ENCODE results near the gene RGMB. TPM values are rescaled to one million over a fixed set of nuclear protein-coding genes. Genes with fewer than 3 reads are reported as not detected.
"Not testable (repeated sequence)": the region's sequence is repeated elsewhere in the genome, so short reads cannot be mapped to it uniquely, and the experiment has no call there.

Gene RGMB, protein sequence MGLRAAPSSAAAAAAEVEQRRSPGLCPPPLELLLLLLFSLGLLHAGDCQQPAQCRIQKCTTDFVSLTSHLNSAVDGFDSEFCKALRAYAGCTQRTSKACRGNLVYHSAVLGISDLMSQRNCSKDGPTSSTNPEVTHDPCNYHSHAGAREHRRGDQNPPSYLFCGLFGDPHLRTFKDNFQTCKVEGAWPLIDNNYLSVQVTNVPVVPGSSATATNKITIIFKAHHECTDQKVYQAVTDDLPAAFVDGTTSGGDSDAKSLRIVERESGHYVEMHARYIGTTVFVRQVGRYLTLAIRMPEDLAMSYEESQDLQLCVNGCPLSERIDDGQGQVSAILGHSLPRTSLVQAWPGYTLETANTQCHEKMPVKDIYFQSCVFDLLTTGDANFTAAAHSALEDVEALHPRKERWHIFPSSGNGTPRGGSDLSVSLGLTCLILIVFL
- total RNA-seq (2014; rRNA removed; shearing (Covaris generic)): 0.49 and 1.2 TPM in 2 replicates

DNA sequence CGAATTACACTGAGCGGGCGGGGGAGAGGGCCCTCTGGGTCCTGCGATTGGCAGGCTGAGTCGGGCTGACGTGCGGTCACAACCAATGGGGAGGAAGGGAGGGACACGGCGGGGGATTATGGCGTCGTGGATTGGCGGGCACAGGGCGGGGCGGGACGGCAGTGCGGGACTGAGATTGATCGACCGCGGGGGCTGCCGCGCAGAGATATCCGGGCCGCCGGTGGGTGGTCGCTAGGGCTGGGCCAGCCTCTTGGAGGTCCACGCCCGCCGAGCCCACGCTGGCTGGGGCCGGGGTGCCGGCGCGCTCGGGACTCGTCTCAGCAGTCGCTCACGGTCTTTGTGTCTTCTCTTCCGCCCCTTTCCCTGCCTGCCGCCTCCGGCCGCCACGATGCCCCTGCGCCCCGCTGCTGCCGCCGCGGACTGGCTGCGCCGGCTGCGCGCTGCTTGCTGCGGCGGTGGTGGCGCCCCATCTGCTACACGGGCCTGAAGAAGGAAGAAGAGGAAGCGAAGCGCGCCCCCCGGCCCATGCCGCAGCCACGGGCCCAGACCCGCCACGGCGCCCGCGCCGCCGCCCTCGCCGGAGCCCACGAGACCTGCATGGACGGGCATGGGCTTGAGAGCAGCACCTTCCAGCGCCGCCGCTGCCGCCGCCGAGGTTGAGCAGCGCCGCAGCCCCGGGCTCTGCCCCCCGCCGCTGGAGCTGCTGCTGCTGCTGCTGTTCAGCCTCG lies at the start of gene RGMB:
Gene RGMB (plus strand): TSS at position 200 of the 728 bp plus-strand sequence. CDS start 408 bp downstream, at position 608.
- in situ Hi-C loops (cut with HindIII; ENCODE audit: low sequenced_read_pairs): no loop called here
- peak; percentile 99 for DNase-seq (ENCODE audit: low spot score)

DNA sequence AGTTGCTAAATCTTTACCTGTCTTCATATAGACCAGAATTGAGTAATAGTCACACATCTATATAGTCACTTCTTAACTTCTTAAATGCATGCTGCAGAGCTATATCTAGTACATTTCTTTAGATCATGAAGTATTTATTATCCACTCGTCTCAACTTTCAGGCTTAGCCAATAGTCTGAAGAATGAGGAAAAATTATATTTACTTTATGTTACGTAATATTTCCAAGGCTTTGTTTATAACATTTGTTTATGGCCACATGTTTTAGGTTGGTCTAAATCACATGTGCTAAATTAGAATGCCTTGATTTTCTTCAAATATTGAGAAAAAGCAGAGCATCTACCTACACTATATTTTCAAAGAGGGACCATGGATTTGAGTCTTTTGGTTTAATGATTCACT lies 47.2 kb upstream of the RGMB start:
- DNase-seq (ENCODE audit: low spot score): no peak
- in situ Hi-C loops (cut with HindIII; ENCODE audit: low sequenced_read_pairs): no loop called here

DNA sequence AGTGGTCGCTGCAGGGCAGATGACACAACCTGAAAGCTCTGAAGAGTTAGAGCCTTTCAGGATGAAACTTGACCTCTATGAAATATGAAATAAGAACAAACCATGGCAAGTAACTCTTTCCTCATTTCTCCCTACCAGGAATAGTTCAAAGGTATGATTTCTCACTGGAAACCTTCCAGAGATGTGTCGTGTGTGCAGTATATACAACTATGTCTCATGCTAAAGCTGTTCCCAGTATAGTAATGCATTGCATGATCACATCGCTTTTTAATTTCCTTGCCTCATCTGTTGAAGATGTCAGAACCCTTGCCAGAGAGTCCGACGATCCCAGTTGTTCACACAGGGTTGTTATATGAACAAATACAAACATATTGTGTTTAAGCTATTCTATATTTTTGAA lies 45.8 kb upstream of the RGMB start:
- in situ Hi-C loops (cut with HindIII; ENCODE audit: low sequenced_read_pairs): no loop called here
- no peak for DNase-seq (ENCODE audit: low spot score)

DNA sequence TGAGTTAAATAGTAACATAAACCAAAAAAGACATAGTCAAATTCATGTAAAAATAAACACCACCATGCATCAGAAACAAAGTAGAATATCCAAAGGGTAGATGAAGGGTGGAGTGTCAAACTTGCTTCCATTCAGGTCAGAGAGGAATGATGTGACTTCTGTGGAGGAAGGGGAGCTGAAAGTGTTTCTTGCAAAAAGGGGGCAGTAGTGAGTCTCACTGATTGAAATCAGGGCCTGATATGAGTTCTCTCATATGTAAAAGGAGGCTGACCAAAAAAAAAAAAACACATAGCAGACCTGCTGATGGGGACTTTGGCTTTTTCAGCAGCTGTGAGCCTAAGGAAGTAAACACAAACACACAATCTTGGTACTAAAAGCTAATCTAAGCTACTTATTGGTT lies 38.8 kb upstream of the RGMB start:
- no peak for DNase-seq (ENCODE audit: low spot score)
- in situ Hi-C loops (cut with HindIII; ENCODE audit: low sequenced_read_pairs): no loop called here

DNA sequence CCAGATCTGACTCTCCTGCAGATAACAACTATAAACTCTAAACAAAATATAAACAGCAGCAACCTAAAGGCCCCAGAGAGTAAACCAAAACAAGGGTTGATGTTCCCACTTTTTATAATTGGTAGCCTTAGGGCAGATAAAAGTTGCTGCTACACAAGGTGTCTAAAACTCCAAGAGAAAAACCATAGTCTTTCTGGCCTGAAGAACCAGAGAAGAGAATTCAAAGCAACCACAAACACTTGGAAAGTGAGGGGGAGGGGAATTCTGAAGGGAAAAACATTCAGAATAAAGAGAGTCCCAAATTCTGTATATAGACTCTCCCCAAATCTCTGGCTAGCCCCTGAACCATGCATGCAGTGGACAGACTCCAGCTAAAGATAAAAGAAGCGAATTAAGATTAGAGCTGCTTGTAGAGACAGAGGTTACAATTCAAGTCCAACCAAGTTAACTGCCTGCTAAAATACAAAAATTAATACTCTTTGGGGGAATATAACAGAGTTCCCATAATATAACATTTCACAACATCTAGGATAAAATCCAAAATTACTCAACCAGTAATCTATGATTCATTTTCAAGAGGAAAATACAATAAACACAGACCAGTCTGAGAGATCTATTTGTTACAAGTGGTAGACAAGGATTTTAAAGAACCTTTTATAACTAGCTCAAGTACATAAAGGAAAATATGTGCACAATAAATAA lies 37.5 kb upstream of the RGMB start:
- in situ Hi-C loops (cut with HindIII; ENCODE audit: low sequenced_read_pairs): no loop called here
- DNase-seq (ENCODE audit: low spot score): no peak

GRCh38 chr5:98736753-98737152 lies 36.7 kb upstream of the RGMB start:
- in situ Hi-C loops (cut with HindIII; ENCODE audit: low sequenced_read_pairs): no loop called here
- no peak for DNase-seq (ENCODE audit: low spot score)

- in situ Hi-C loops (cut with HindIII; ENCODE audit: low sequenced_read_pairs); DNase-seq (ENCODE audit: low spot score): not testable (repeated sequence)
Observed at GRCh38 chr5:98737441-98737840, 36.0 kb upstream of the RGMB start.

DNA sequence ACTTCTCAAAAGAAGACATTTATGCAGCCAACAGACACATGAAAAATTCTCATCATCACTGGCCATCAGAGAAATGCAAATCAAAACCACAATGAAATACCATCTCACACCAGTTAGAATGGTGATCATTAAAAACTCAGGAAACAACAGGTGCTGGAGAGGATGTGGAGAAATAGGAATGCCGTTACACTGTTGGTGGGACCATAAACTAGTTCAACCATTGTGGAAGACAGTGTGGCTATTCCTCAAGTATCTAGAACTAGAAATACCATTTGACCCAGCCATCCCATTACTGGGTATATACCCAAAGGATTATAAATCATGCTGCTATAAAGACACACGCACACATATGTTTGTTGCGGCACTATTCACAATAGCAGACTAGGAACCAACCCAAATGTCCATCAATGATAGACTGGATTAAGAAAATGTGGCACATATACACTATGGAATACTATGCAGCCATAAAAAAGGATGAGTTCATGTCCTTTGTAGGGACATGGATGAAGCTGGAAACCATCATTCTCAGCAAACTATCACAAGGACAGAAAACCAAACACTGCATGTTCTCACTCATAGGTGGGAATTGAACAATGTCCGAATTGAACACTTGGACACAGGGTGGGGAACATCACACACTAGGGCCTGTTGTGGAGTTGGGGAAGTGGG lies 34.8 kb upstream of the RGMB start:
- DNase-seq (ENCODE audit: low spot score); in situ Hi-C loops (cut with HindIII; ENCODE audit: low sequenced_read_pairs): not testable (repeated sequence)

DNA sequence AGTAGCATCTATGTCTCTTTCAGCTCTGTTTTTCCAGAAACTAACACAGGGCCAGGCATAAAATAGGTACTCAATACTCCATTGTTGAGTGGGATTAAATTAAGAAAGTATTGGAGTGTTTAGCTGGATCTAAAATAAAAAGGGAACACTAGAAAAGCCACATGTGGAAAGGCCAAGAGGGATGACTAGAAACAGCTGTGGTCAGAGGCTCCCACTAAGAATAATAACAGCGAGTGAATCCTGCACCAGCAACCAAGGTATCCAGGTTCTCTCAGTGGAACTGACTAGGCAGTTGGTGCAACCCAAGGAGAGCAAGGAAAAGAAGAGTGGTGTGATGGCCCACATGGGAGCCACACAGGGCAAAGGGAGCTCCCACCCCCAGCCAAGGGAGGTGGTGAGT lies 31.5 kb upstream of the RGMB start:
- in situ Hi-C loops (cut with HindIII; ENCODE audit: low sequenced_read_pairs): no loop called here
- no peak for DNase-seq (ENCODE audit: low spot score)

DNA sequence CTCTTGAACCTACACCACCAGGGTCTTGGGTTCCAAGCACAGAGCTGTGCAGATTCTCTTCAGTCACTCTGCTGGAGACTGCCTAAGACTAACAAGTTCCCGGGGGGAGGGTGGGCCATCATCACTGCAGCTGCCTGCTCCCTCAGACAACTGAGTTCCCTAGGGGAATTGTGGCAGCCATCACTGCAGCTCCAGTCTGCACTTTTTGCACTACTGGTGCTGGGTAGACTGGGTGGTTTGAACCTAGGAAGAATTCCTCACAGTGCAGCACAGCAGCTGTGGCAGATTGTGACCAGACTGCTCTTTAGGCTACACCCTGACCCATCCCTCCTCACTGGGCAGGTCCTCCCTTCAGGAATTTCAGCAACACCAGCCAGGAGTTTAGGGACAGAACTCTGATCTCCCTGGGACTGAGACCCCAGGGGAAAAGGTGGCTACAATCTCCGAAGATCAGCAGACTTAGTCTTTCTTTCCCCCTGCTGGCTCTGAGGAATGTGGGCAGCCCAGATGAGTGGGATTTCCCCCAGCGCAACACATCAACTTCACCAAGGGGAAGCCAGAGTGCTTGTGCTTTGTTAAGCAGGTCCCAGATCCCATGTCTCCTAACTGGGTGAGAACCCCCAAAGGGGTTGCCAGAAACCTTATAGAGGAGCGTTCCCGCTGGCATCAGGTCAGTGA lies 30.9 kb upstream of the RGMB start:
- no peak for DNase-seq (ENCODE audit: low spot score)
- in situ Hi-C loops (cut with HindIII; ENCODE audit: low sequenced_read_pairs): no loop called here

- DNase-seq (ENCODE audit: low spot score); in situ Hi-C loops (cut with HindIII; ENCODE audit: low sequenced_read_pairs): not testable (repeated sequence)
Observed at GRCh38 chr5:98748259-98748658, 25.2 kb upstream of the RGMB start.

DNA sequence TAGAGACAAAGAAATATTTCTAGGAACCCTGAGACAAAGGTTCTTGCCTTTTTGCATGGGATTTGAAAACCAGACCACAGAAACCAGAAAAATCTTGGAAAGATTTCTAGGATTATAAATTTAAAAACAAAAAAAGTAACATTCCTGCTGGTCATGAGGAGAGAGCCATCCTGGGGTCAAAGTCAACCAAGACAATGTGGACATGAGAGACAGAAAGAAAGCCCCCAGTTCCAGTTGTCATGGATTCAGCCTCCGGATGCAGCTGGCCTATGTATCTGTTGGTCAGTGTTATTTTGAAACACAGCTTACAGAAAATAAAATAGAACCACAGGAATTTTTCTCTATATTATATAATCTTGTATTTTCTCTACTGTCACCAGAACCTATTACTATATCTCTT lies 24.4 kb upstream of the RGMB start:
- DNase-seq (ENCODE audit: low spot score): no peak
- in situ Hi-C loops (cut with HindIII; ENCODE audit: low sequenced_read_pairs): no loop called here

GRCh38 chr5:98750693-98751092 lies 22.8 kb upstream of the RGMB start:
- in situ Hi-C loops (cut with HindIII; ENCODE audit: low sequenced_read_pairs): no loop called here
- peak; percentile 1 for DNase-seq (ENCODE audit: low spot score)

GRCh38 chr5:98752331-98752730 lies 21.1 kb upstream of the RGMB start:
- in situ Hi-C loops (cut with HindIII; ENCODE audit: low sequenced_read_pairs): not testable (repeated sequence)

GRCh38 chr5:98752801-98753200 lies 20.7 kb upstream of the RGMB start:
- in situ Hi-C loops (cut with HindIII; ENCODE audit: low sequenced_read_pairs): not testable (repeated sequence)

More at GRCh38 chr5:98752331-98752730, 21.1 kb upstream of the RGMB start:
- not testable (repeated sequence) for DNase-seq (ENCODE audit: low spot score)

DNA sequence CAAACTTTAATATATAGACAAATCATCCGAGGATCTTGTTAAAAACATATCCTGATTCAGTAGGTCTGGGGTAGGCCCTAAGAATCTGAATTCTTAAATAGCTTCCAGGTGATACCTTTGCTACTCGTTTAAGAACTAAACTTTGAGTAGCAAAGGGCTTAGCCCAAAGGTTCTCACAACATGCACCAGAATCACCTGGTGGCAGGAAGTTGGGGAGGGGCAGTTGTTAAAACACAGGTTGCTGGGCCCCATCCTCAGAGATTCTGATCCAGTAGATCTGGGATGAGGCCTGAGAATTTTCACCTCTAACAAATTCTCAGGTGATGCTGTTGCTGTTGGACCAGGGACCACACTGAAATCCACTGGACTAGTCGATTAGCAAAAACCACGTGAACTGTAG lies 20.0 kb upstream of the RGMB start:
- in situ Hi-C loops (cut with HindIII; ENCODE audit: low sequenced_read_pairs): no loop called here
- no peak for DNase-seq (ENCODE audit: low spot score)

More at GRCh38 chr5:98752801-98753200, 20.7 kb upstream of the RGMB start:
- not testable (repeated sequence) for DNase-seq (ENCODE audit: low spot score)

- in situ Hi-C loops (cut with HindIII; ENCODE audit: low sequenced_read_pairs): no loop called here
Observed at GRCh38 chr5:98755406-98755805, 18.1 kb upstream of the RGMB start.

GRCh38 chr5:98757978-98758377 lies 15.5 kb upstream of the RGMB start:
- in situ Hi-C loops (cut with HindIII; ENCODE audit: low sequenced_read_pairs): no loop called here
- no peak for DNase-seq (ENCODE audit: low spot score)

More at GRCh38 chr5:98755406-98755805, 18.1 kb upstream of the RGMB start:
- no peak for DNase-seq (ENCODE audit: low spot score)
